Chondrocyte (in vitro differentiated cells): Measurements from ENCODE around the gene ADARB2. TPM values are rescaled to one million over a fixed set of nuclear protein-coding genes. Genes with fewer than 3 reads are reported as not detected.
"Not testable (repeated sequence)": the region's sequence is repeated elsewhere in the genome, so short reads cannot be mapped to it uniquely, and the experiment has no call there.

Experiments used
- DNase-seq: peaks from one replicate; pipeline ENCODE4 v3.0.0; 2021; ENCODE audit warnings: mixed read lengths, low spot score
- H3K27ac Mint-ChIP-seq: one replicate; pipeline ENCODE4 v1.8.0; 2021; ENCODE audit warnings: mild to moderate bottlenecking, moderate library complexity, mixed read lengths; ENCODE audit not compliant: unreplicated experiment
- H3K27me3 Mint-ChIP-seq: 2 replicates; pipeline ENCODE4 v1.8.0; 2021; ENCODE audit warnings: low read depth, mixed read lengths
- H3K36me3 Mint-ChIP-seq: 2 replicates; pipeline ENCODE4 v1.8.0; 2021; ENCODE audit warnings: low read depth, mixed read lengths
- H3K4me1 Mint-ChIP-seq: 2 replicates; pipeline ENCODE4 v1.8.0; 2021; ENCODE audit warnings: low read depth, mild to moderate bottlenecking, mixed read lengths
- H3K4me3 Mint-ChIP-seq: one replicate; pipeline ENCODE4 v1.8.0; 2021; ENCODE audit warnings: mild to moderate bottlenecking, moderate library complexity, mixed read lengths; ENCODE audit not compliant: unreplicated experiment
- H3K9me3 Mint-ChIP-seq: 2 replicates; pipeline ENCODE4 v1.8.0; 2021; ENCODE audit warnings: low read depth, mixed read lengths
- CTCF ChIP-seq: fragments of 200-600 bp; sonication (generic); IDR thresholded peaks from 2 replicates; pipeline ENCODE4 v1.5.0; 2021; ENCODE audit warnings: antibody characterized with exemption, mild to moderate bottlenecking, moderate library complexity
- total RNA-seq: library from RNA; stranded (reverse); gene quantifications from 3 replicates; pipeline ENCODE4 v1.2.1, GENCODE V29; 2021

Gene ADARB2
- total RNA-seq, 1 donor from 2014 or later: 3.3 TPM

GRCh38 chr10:1344846-1345245 is 392.5 kb downstream of the ADARB2 start:
- no peak for TF ChIP-seq CTCF
- no peaks in the 10 kb centered on the region for H3K36me3 Mint-ChIP-seq
- H3K27ac Mint-ChIP-seq: no peak overlapping the region
- H3K4me3 Mint-ChIP-seq: no peak overlapping the region
- H3K4me1 Mint-ChIP-seq: peaks cover 32% of the 10 kb centered on the region
- DNase-seq: no peak
- H3K9me3 Mint-ChIP-seq: no peaks in the 10 kb centered on the region
- no peaks in the 10 kb centered on the region for H3K27me3 Mint-ChIP-seq

- Mint-ChIP-seq H3K4me3 (no peak overlapping the region), H3K9me3 (no peaks in the 10 kb centered on the region), H3K27ac (no peak overlapping the region), H3K27me3 (no peaks in the 10 kb centered on the region), H3K4me1 (peaks cover 32% of the 10 kb centered on the region), H3K36me3 (no peaks in the 10 kb centered on the region)
- TF ChIP-seq CTCF: no peak
- no peak for DNase-seq
Observed at GRCh38 chr10:1344408-1344807, 392.9 kb downstream of the ADARB2 start.

DNA sequence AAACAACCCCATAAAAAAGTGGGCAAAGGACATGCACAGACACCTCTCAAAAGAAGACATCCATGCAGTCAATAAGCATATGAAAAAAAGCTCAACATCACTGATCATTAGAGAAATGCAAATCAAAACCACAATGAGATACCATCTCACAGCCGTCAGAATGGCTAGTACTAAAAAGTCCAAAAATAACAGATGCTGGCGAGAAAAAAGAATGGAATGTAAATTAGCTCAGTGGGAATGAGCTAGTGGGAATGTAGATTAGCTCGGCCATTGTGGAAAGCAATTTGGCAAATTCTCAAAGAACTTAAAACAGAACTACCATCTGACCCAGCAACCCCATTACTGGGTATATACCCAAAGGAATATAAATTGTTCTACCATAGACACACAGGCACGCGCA is 394.1 kb downstream of the ADARB2 start:
- Mint-ChIP-seq H3K27me3 (no peaks in the 10 kb centered on the region), H3K4me3 (no peak overlapping the region), H3K9me3 (no peaks in the 10 kb centered on the region), H3K27ac (no peak overlapping the region), H3K36me3 (no peaks in the 10 kb centered on the region), H3K4me1 (peaks cover 32% of the 10 kb centered on the region)
- no peak for DNase-seq
- no peak for TF ChIP-seq CTCF

GRCh38 chr10:1341052-1341451 is 396.3 kb downstream of the ADARB2 start:
- H3K4me3 Mint-ChIP-seq, H3K9me3 Mint-ChIP-seq, H3K27me3 Mint-ChIP-seq, H3K36me3 Mint-ChIP-seq, DNase-seq, H3K27ac Mint-ChIP-seq: not testable (repeated sequence)
- H3K4me1 Mint-ChIP-seq: peaks cover 25% of the 10 kb centered on the region

DNA sequence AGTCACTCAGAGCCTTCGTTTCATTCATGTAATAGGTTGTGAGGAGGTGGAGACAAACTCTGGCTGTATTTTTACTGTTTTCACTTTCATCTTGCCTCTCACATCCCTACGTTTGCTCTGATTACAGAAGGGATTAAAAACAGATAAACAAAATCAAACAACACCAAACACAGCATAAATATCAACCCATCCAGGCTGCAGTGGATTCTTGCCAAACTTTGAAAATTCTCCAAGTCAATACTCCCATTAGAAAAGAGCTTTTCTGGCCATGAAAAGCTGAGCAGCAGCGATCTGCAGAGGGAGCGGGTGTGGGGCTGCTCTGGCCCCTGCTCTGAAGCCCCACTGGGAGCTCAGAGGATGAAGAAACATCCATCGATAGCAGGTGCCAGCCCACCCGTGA is 397.9 kb downstream of the ADARB2 start:
- peaks cover 17% of the 10 kb centered on the region for H3K4me1 Mint-ChIP-seq
- H3K27me3 Mint-ChIP-seq: no peaks in the 10 kb centered on the region
- H3K36me3 Mint-ChIP-seq: no peaks in the 10 kb centered on the region
- no peaks in the 10 kb centered on the region for H3K9me3 Mint-ChIP-seq
- no peak for TF ChIP-seq CTCF
- no peak overlapping the region for H3K4me3 Mint-ChIP-seq
- H3K27ac Mint-ChIP-seq: no peak overlapping the region
- DNase-seq: no peak

GRCh38 chr10:1335642-1336041 is 401.7 kb downstream of the ADARB2 start:
- Mint-ChIP-seq H3K27ac (no peak overlapping the region), H3K4me3 (no peak overlapping the region), H3K9me3 (peaks cover 4% of the 10 kb centered on the region), H3K27me3 (no peaks in the 10 kb centered on the region), H3K36me3 (no peaks in the 10 kb centered on the region), H3K4me1 (no peaks in the 10 kb centered on the region)
- no peak for DNase-seq
- TF ChIP-seq CTCF: no peak
